Keratinocyte (primary cell): ENCODE measurements around the gene TMEM270. TPM values are rescaled to one million over a fixed set of nuclear protein-coding genes. Genes with fewer than 3 reads are reported as not detected.

Source experiments
- DNase-seq: peaks from one replicate; pipeline ENCODE4 v3.0.0-alpha.2; 2011; ENCODE audit warnings: low read depth, missing footprints, low spot score
- FAIRE-seq: peaks from 2 replicates; lab custom pipeline; 2011; peaks lifted over from hg19 to GRCh38; lab: Jason Lieb, UNC
- H2AFZ ChIP-seq: 2 replicates; pipeline ENCODE4 v1.6.0; 2012; ENCODE audit warnings: low read length, control low read depth, inconsistent platforms; ENCODE audit not compliant: control insufficient read depth
- H3K27ac ChIP-seq: 2 replicates; pipeline ENCODE4 v1.5.1; 2011; ENCODE audit warnings: low read length; ENCODE audit not compliant: control insufficient read depth, insufficient read depth
- H3K27me3 ChIP-seq: 3 replicates; pipeline ENCODE4 v1.6.0; 2011; ENCODE audit warnings: low read length; ENCODE audit not compliant: control insufficient read depth, insufficient read depth; ENCODE audit errors: extremely low read depth
- H3K36me3 ChIP-seq, 2 experiments: 2 replicates in 1 of 2; 3 replicates in 1 of 2; pipeline ENCODE4 v1.5.1; 2011; ENCODE audit warnings: low read length in 2 of 2, mild to moderate bottlenecking in 1 of 2; ENCODE audit not compliant: control insufficient read depth in 2 of 2, insufficient read depth in 2 of 2; ENCODE audit errors: extremely low read depth in 1 of 2
- H3K4me1 ChIP-seq: 3 replicates; pipeline ENCODE4 v1.5.1; 2011; ENCODE audit warnings: low read length; ENCODE audit not compliant: control insufficient read depth, insufficient read depth; ENCODE audit errors: extremely low read depth
- H3K4me2 ChIP-seq: 3 replicates; pipeline ENCODE4 v1.6.0; 2011; ENCODE audit warnings: low read depth, low read length; ENCODE audit not compliant: control insufficient read depth, insufficient read depth; ENCODE audit errors: extremely low read depth
- H3K4me3 ChIP-seq, 3 experiments: fragments of 200-600 bp in 1 of 3; sonication (generic) in 1 of 3; 2 replicates in 2 of 3; 3 replicates in 1 of 3; pipeline ENCODE4 v1.5.1; 2011 to 2016; ENCODE audit warnings: low read length in 3 of 3, mild to moderate bottlenecking in 3 of 3, control low read depth in 2 of 3, inconsistent platforms in 1 of 3, low read depth in 1 of 3, mixed read lengths in 1 of 3, mixed run types in 1 of 3, moderate library complexity in 1 of 3; ENCODE audit not compliant: control insufficient read depth in 2 of 3, insufficient read depth in 2 of 3; ENCODE audit errors: extremely low read depth in 1 of 3
- H3K79me2 ChIP-seq: 2 replicates; pipeline ENCODE4 v1.6.0; 2012; ENCODE audit warnings: low read length; ENCODE audit not compliant: control insufficient read depth, insufficient read depth
- H3K9ac ChIP-seq: 3 replicates; pipeline ENCODE4 v1.6.0; 2011; ENCODE audit warnings: low read length; ENCODE audit not compliant: control insufficient read depth, insufficient read depth; ENCODE audit errors: extremely low read depth
- H3K9me1 ChIP-seq: 3 replicates; pipeline ENCODE4 v1.6.0; 2011; ENCODE audit warnings: low read length; ENCODE audit not compliant: control insufficient read depth, insufficient read depth; ENCODE audit errors: extremely low read depth
- H3K9me3 ChIP-seq: 2 replicates; pipeline ENCODE4 v1.5.1; 2012; ENCODE audit warnings: low read depth, low read length; ENCODE audit not compliant: control insufficient read depth
- H4K20me1 ChIP-seq: 3 replicates; pipeline ENCODE4 v1.6.0; 2011; ENCODE audit warnings: low read length; ENCODE audit not compliant: control insufficient read depth, insufficient read depth; ENCODE audit errors: extremely low read depth
- CTCF ChIP-seq, 3 experiments: IDR thresholded peaks in 1 of 3; conservative IDR thresholded peaks in 1 of 3; optimal IDR thresholded peaks in 1 of 3; 2 replicates in 2 of 3; 3 replicates in 1 of 3; pipeline versions ENCODE3 to v1.5.1; 2011; ENCODE audit warnings: low read length in 3 of 3, mild to moderate bottlenecking in 3 of 3, moderate library complexity in 2 of 3, control low read depth in 1 of 3, inconsistent platforms in 1 of 3; ENCODE audit not compliant: insufficient read depth in 2 of 3; ENCODE audit errors: extremely low read depth in 1 of 3
- EZH2 ChIP-seq: IDR thresholded peaks from one replicate; pipeline ENCODE4 v1.6.1; 2012; ENCODE audit warnings: inconsistent platforms, mild to moderate bottlenecking, low read length, moderate library complexity
- dilution Hi-C: fragments of 300-500 bp; cut with MboI; formaldehyde crosslinking; loops from one replicate; pipeline ENCODE4 v1.7.0; 2020; ENCODE audit warnings: low sequenced_read_pairs; ENCODE audit not compliant: extremely low pct_ligation_motif_present
- polyA minus RNA-seq, 3 experiments: library from RNA; depleted of rRNA, polyadenylated mRNA; stranded (reverse); fragments of >200 nt; gene quantifications; 1 replicate in 1 of 3; 2 replicates in 1 of 3; 3 replicates in 1 of 3; pipeline ENCODE4 v1.2.3, GENCODE V29; 2011
- polyA plus RNA-seq, 5 experiments: library from polyadenylated mRNA; depleted of rRNA in 3 of 5; stranded (reverse) in 3 of 5; stranded (forward) in 1 of 5; unstranded in 1 of 5; fragments of >200 nt; gene quantifications; 1 replicate in 1 of 5; 2 replicates in 3 of 5; 3 replicates in 1 of 5; pipeline versions ENCODE4 v1.2.1 to v1.2.3, GENCODE V29; 2011 to 2012; ENCODE audit warnings: missing spikeins in 2 of 5, low read depth in 1 of 5, low replicate concordance in 1 of 5

Gene TMEM270
- polyA plus RNA-seq, result not detected in 3 replicates
- not detected for polyA plus RNA-seq (2011; ENCODE audit: low read depth)
- not detected in 2 replicates for polyA plus RNA-seq (2011; cell fraction: cytosol; rRNA removed)
- not detected in 2 replicates for polyA plus RNA-seq (2011; cell fraction: nucleus; rRNA removed)
- polyA plus RNA-seq (2012; ENCODE audit: low replicate concordance), result not detected in 2 replicates
- polyA minus RNA-seq, result not detected in 3 replicates
- not detected for polyA minus RNA-seq (2011; cell fraction: cytosol; rRNA and poly(A)+ RNA removed)
- polyA minus RNA-seq (2011; cell fraction: nucleus; rRNA and poly(A)+ RNA removed), result not detected in 2 replicates

GRCh38 chr7:73860859-73861258 is at the start of gene TMEM270:
Gene TMEM270, plus strand, starts transcription at chr7:73861159. Its CDS starts 36 bp downstream, at chr7:73861195.
- Histone ChIP-seq H4K20me1 (no peaks in the 10 kb centered on the region), H3K4me1 (peaks cover under 1% of the 10 kb centered on the region), H2AFZ (no peak within 1 kb of the TSS), H3K4me3 (no peak within 1 kb of the TSS), H3K36me3 (no peaks in the 10 kb centered on the region), H3K79me2 (no peaks in the 10 kb centered on the region), H3K27ac (no peak within 1 kb of the TSS), H3K9me1 (no peaks in the 10 kb centered on the region), H3K27me3 (peaks cover 7% of the 10 kb centered on the region), H3K9me3 (no peaks in the 10 kb centered on the region), H3K9ac (no peak within 1 kb of the TSS), H3K4me2 (no peak within 1 kb of the TSS)
- dilution Hi-C loops, result loop anchor here (25.0 kb wide), 1 partner anchor 101 kb away; no protein-coding TSS in a partner anchor
- FAIRE-seq, result no peak
- TF ChIP-seq EZH2, result no peak
- TF ChIP-seq CTCF (optimal IDR thresholded peaks at IDR 0.05 in 1 of 3, IDR thresholded peaks at IDR 0.05 in 1 of 3, conservative IDR thresholded peaks at IDR 0.05 in 1 of 3; ENCODE audit: extremely low read depth in 1 of 3, insufficient read depth in 2 of 3, low read length in 3 of 3), result no peak
- DNase-seq, result no peak

- no peaks in the 10 kb centered on the region for H3K79me2 ChIP-seq
- TF ChIP-seq EZH2 (no peak), CTCF (optimal IDR thresholded peaks at IDR 0.05 in 1 of 3, IDR thresholded peaks at IDR 0.05 in 1 of 3, conservative IDR thresholded peaks at IDR 0.05 in 1 of 3; ENCODE audit: extremely low read depth in 1 of 3, insufficient read depth in 2 of 3, low read length in 3 of 3) (peak; percentile 90 to 97 (median 93))
- H3K9ac ChIP-seq, result no peak overlapping the region
- no peak overlapping the region for H3K27ac ChIP-seq
- peaks cover 6% of the 10 kb centered on the region for H3K4me1 ChIP-seq
- H3K4me2 ChIP-seq, result no peak overlapping the region
- no peak overlapping the region for H2AFZ ChIP-seq
- no peaks in the 10 kb centered on the region for H3K27me3 ChIP-seq
- H3K36me3 ChIP-seq, result no peaks in the 10 kb centered on the region
- H4K20me1 ChIP-seq, result no peaks in the 10 kb centered on the region
- DNase-seq, result no peak
- H3K9me3 ChIP-seq, result no peaks in the 10 kb centered on the region
- H3K9me1 ChIP-seq, result no peaks in the 10 kb centered on the region
- dilution Hi-C loops, result no loop called here
- peak; percentile 46 for FAIRE-seq
- H3K4me3 ChIP-seq, result no peak overlapping the region
These were observed 49.2 kb upstream of the TMEM270 start for GRCh38 chr7:73811760-73812168.
